ENCODE results near the gene FAM117B.
"Not testable (repeated sequence)": the region's sequence is repeated elsewhere in the genome, so short reads cannot be mapped to it uniquely, and the experiment has no call there.

Gene FAM117B

GRCh38 chr2:202797944-202798343 is 163.2 kb downstream of the FAM117B start:
- DNase-seq (ENCODE audit: extremely low spot score): no peak
- ChIA-PET POLR2A (no interaction called here), CTCF (interaction anchor here (0.7 kb wide), 1 partner anchor 189 kb away, joined by 3 read pairs; no protein-coding TSS in a partner anchor)
- no peak for TF ChIP-seq HDGF (IDR thresholded peaks at IDR 0.05; ENCODE audit: borderline replicate concordance)
- TF ChIP-seq LEF1 (IDR thresholded peaks at IDR 0.05; ENCODE audit: borderline replicate concordance): no peak
- no peak for TF ChIP-seq FOXM1 (IDR thresholded peaks at IDR 0.05; ENCODE audit: borderline replicate concordance)
- TF ChIP-seq TARDBP (IDR thresholded peaks at IDR 0.05): no peak
- no peak for TF ChIP-seq SUZ12 (IDR thresholded peaks at IDR 0.05)
- TF ChIP-seq ELF4 (IDR thresholded peaks at IDR 0.05): no peak
- TF ChIP-seq, protein P1, sequence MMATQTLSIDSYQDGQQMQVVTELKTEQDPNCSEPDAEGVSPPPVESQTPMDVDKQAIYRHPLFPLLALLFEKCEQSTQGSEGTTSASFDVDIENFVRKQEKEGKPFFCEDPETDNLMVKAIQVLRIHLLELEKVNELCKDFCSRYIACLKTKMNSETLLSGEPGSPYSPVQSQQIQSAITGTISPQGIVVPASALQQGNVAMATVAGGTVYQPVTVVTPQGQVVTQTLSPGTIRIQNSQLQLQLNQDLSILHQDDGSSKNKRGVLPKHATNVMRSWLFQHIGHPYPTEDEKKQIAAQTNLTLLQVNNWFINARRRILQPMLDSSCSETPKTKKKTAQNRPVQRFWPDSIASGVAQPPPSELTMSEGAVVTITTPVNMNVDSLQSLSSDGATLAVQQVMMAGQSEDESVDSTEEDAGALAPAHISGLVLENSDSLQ (IDR thresholded peaks at IDR 0.05): no peak
- TF ChIP-seq FOXA1 (IDR thresholded peaks at IDR 0.05): no peak
- TF ChIP-seq SP1 (IDR thresholded peaks at IDR 0.05): no peak
- TF ChIP-seq FOXK2 (IDR thresholded peaks at IDR 0.05): no peak
- no peak for TF ChIP-seq L3MBTL2 (conservative IDR thresholded peaks at IDR 0.05)
- no peak for TF ChIP-seq BHLHE40 (IDR thresholded peaks at IDR 0.05; ENCODE audit: borderline replicate concordance)
- TF ChIP-seq ARNT (IDR thresholded peaks at IDR 0.05): no peak
- TF ChIP-seq ZNF384 (IDR thresholded peaks at IDR 0.05): no peak

- CTCF ChIA-PET: interaction anchor here (0.7 kb wide), 1 partner anchor 246 kb away, joined by 3 read pairs; no protein-coding TSS in a partner anchor
- DNase-seq (ENCODE audit: extremely low spot score); POLR2A ChIA-PET: not testable (repeated sequence)
These were observed 171.1 kb downstream of the FAM117B start for GRCh38 chr2:202805911-202806310.

DNA sequence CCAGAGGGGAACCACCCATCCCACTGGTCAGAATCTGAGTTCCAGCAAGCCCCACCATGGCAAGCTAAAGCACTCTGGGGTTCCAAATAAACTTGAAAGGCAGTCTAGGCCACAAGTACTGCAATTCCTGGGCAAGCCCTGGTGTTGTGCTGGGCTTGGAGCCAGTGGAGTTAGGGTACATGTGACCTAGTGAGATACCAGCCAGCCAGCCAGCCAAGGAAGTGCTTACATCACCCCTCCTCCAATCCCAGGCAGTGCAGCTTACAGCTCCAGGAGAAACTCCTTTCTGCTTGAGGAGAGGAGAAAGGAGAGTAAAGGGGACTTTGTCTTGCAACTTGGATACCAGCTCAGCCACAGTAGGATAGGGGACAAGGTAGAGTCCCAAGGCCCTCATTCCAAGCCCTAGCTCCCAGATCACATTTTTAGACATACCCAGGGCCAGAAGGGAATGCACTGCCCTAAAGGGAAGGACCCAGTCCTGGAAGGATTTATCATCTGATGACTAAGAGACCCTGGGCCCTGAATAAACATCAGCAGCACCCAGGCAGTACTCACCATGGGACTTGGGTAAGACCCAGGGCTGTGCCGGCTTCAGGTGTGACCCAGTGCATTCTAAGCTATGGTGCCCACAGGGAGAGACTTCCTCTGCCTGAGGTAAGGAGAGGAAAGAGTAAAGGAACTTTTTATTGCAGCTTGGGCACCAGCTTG is 172.8 kb downstream of the FAM117B start:
- DNase-seq (ENCODE audit: extremely low spot score); POLR2A ChIA-PET: not testable (repeated sequence)
- CTCF ChIA-PET: interaction anchor here (0.5 kb wide), 1 partner anchor 235 kb away, joined by 3 read pairs; no protein-coding TSS in a partner anchor

DNA sequence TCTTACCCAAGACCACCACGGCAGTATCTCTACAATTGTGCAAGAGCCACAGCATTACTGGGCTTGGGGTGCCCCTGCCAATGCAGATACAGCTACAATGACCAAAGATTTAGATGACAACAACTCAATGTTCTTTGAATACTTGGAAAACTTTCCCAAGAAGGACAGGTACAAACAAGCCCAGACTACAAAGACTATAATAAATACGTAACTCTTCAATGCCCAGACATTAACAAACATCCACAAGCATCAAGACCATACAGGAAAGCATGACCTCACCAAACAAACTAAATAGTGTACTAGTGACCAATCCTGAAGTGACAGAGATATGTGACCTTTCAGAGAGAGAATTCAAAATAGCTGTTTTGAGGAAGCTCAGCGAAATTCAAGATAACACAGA is 174.0 kb downstream of the FAM117B start:
- POLR2A ChIA-PET: no interaction called here
- no peak for DNase-seq (ENCODE audit: extremely low spot score)
- CTCF ChIA-PET: no interaction called here
- TF ChIP-seq ZNF384 (IDR thresholded peaks at IDR 0.05) (no peak), SUZ12 (IDR thresholded peaks at IDR 0.05) (no peak), ELF4 (IDR thresholded peaks at IDR 0.05) (no peak), L3MBTL2 (conservative IDR thresholded peaks at IDR 0.05) (no peak), CTBP1 (IDR thresholded peaks at IDR 0.05; ENCODE audit: borderline replicate concordance) (no peak), HDGF (IDR thresholded peaks at IDR 0.05; ENCODE audit: borderline replicate concordance) (no peak), FOXM1 (IDR thresholded peaks at IDR 0.05; ENCODE audit: borderline replicate concordance) (no peak), BHLHE40 (IDR thresholded peaks at IDR 0.05; ENCODE audit: borderline replicate concordance) (no peak)

DNA sequence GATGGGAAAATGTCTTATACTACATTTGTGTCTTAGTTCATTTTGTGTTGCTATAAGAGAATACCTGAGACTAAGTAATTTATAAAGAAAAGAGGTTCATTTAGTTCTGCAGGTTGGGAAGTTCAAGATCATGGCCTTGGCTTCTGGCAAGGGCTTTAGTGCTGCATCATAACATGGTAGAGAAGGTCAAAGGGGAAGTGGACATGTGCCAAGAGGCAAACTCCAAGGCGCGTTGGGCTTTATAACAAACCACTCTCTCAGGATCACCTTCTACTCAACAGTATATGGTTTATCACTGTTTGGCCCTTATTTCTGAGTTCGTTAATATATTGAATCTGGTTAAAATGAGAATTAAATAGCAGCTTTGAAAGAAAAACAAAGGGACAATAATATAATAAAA is 178.6 kb downstream of the FAM117B start:
- TF ChIP-seq ARNT (IDR thresholded peaks at IDR 0.05) (no peak), FOXK2 (IDR thresholded peaks at IDR 0.05) (no peak), FOXM1 (IDR thresholded peaks at IDR 0.05; ENCODE audit: borderline replicate concordance) (no peak), BHLHE40 (IDR thresholded peaks at IDR 0.05; ENCODE audit: borderline replicate concordance) (no peak), HDGF (IDR thresholded peaks at IDR 0.05; ENCODE audit: borderline replicate concordance) (no peak), TARDBP (IDR thresholded peaks at IDR 0.05) (no peak), LEF1 (IDR thresholded peaks at IDR 0.05; ENCODE audit: borderline replicate concordance) (no peak), CTBP1 (IDR thresholded peaks at IDR 0.05; ENCODE audit: borderline replicate concordance) (no peak), NFRKB (IDR thresholded peaks at IDR 0.05) (no peak)
- DNase-seq (ENCODE audit: extremely low spot score): no peak
- CTCF ChIA-PET: no interaction called here
- POLR2A ChIA-PET: no interaction called here

- POLR2A ChIA-PET: interaction anchor here (0.6 kb wide), 1 partner anchor 550 kb away, joined by 3 read pairs; no protein-coding TSS in a partner anchor
- TF ChIP-seq, protein P1 (IDR thresholded peaks at IDR 0.05): no peak
- TF ChIP-seq ARNT (IDR thresholded peaks at IDR 0.05): no peak
- no peak for TF ChIP-seq FOXA1 (IDR thresholded peaks at IDR 0.05)
- no peak for TF ChIP-seq HDGF (IDR thresholded peaks at IDR 0.05; ENCODE audit: borderline replicate concordance)
- no peak for TF ChIP-seq NFRKB (IDR thresholded peaks at IDR 0.05)
- TF ChIP-seq ZNF384 (IDR thresholded peaks at IDR 0.05): no peak
- no peak for TF ChIP-seq SUZ12 (IDR thresholded peaks at IDR 0.05)
- no peak for TF ChIP-seq L3MBTL2 (conservative IDR thresholded peaks at IDR 0.05)
- TF ChIP-seq TARDBP (IDR thresholded peaks at IDR 0.05): no peak
- TF ChIP-seq FOXK2 (IDR thresholded peaks at IDR 0.05): no peak
- TF ChIP-seq SP1 (IDR thresholded peaks at IDR 0.05): no peak
- no peak for TF ChIP-seq CTBP1 (IDR thresholded peaks at IDR 0.05; ENCODE audit: borderline replicate concordance)
- TF ChIP-seq LEF1 (IDR thresholded peaks at IDR 0.05; ENCODE audit: borderline replicate concordance): no peak
- TF ChIP-seq BHLHE40 (IDR thresholded peaks at IDR 0.05; ENCODE audit: borderline replicate concordance): no peak
- no peak for TF ChIP-seq ELF4 (IDR thresholded peaks at IDR 0.05)
- no peak for TF ChIP-seq FOXM1 (IDR thresholded peaks at IDR 0.05; ENCODE audit: borderline replicate concordance)
- CTCF ChIA-PET: interaction anchor here (1.1 kb wide), 1 partner anchor 17 kb away, joined by 3 read pairs; no protein-coding TSS in a partner anchor
- DNase-seq (ENCODE audit: extremely low spot score): no peak
These were observed 179.5 kb downstream of the FAM117B start for GRCh38 chr2:202814226-202814625.

All from HEK293T (cell line).